ENCODE measurements around the gene KIFAP3. TPM values are rescaled to one million over a fixed set of nuclear protein-coding genes. Genes with fewer than 3 reads are reported as not detected.

KIFAP3 gene
- polyA plus RNA-seq, 3 donors = 2.1 to 4.7 (median 2.2) TPM

DNA sequence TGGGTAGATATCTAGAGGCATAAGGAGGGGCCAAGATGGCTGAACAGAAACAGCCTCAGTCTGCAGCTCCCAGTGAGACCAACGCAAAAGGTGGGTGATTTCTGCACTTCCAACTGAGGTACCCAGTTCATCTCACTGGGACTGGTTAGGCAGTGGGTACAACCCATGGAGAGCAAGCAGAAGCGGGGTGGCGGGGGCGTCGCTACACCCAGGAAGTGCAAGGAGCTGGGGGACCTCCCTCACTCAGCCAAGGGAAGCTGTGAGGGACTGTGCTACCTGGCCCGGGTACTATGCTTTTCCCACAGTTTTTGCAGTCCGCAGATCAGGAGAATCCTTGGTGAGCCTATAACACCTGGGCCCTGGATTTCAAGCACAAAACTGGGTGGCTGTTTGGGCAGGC is 26.0 kb downstream of the KIFAP3 start:
- peaks cover 0 to 10% of the 10 kb centered on the region in 2 donors for H3K36me3 ChIP-seq (replicated peaks in 1 of 2; ENCODE audit: control insufficient read depth in 1 of 2, insufficient read depth in 2 of 2, low read length in 2 of 2)
- no peaks in the 10 kb centered on the region for H4K20me1 ChIP-seq (ENCODE audit: insufficient read depth, low read length)
- H3K9me3 Mint-ChIP-seq = peaks cover 2 to 21% (median 8%) of the 10 kb centered on the region in 7 donors
- no peak overlapping the region for H3K4me3 Mint-ChIP-seq
- H3K27ac ChIP-seq (ENCODE audit: low read depth in 1 of 2, low read length in 2 of 2) = no peak overlapping the region
- intact Hi-C loops (cut with micrococcal nuclease) = no loop called here
- H3K9me3 ChIP-seq (replicated peaks in 1 of 2; ENCODE audit: control insufficient read depth in 1 of 2, insufficient read depth in 1 of 2, low read length in 2 of 2) = no peaks in the 10 kb centered on the region
- H3K36me3 Mint-ChIP-seq = peaks cover 28 to 31% of the 10 kb centered on the region in 2 donors
- no peaks in the 10 kb centered on the region for H3K27me3 ChIP-seq (ENCODE audit: control insufficient read depth in 2 of 2, insufficient read depth in 2 of 2, low read length in 2 of 2)
- no peak overlapping the region for H3K4me3 ChIP-seq (replicated peaks in 1 of 3; ENCODE audit: low read depth in 2 of 3, low read length in 3 of 3)
- no peaks in the 10 kb centered on the region for H3K4me1 ChIP-seq (ENCODE audit: control insufficient read depth in 1 of 2, insufficient read depth in 2 of 2, low read length in 2 of 2)
- H3K9ac ChIP-seq (ENCODE audit: insufficient read depth, low read length, poor library complexity, severe bottlenecking) = no peak overlapping the region
- TF ChIP-seq, protein P1, sequence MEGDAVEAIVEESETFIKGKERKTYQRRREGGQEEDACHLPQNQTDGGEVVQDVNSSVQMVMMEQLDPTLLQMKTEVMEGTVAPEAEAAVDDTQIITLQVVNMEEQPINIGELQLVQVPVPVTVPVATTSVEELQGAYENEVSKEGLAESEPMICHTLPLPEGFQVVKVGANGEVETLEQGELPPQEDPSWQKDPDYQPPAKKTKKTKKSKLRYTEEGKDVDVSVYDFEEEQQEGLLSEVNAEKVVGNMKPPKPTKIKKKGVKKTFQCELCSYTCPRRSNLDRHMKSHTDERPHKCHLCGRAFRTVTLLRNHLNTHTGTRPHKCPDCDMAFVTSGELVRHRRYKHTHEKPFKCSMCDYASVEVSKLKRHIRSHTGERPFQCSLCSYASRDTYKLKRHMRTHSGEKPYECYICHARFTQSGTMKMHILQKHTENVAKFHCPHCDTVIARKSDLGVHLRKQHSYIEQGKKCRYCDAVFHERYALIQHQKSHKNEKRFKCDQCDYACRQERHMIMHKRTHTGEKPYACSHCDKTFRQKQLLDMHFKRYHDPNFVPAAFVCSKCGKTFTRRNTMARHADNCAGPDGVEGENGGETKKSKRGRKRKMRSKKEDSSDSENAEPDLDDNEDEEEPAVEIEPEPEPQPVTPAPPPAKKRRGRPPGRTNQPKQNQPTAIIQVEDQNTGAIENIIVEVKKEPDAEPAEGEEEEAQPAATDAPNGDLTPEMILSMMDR (IDR thresholded peaks at IDR 0.05) = no peak
- H2AFZ ChIP-seq (ENCODE audit: insufficient read depth, low read depth, low read length, poor library complexity, severe bottlenecking) = no peak overlapping the region
- no peak overlapping the region for H3K4me2 ChIP-seq (replicated peaks; ENCODE audit: extremely low read depth, low read length, poor library complexity, severe bottlenecking)
- no peak overlapping the region for H3K27ac Mint-ChIP-seq
- no peaks in the 10 kb centered on the region for H3K4me1 Mint-ChIP-seq
- no peaks in the 10 kb centered on the region for H3K27me3 Mint-ChIP-seq (ENCODE audit: low read depth in 3 of 3)
- no peak for DNase-seq
- H3K79me2 ChIP-seq (ENCODE audit: insufficient read depth, low read length) = no peaks in the 10 kb centered on the region
- WGBS (ENCODE audit: insufficient coverage) = 100% methylated on average over 7 of the region's 7 CpGs

DNA sequence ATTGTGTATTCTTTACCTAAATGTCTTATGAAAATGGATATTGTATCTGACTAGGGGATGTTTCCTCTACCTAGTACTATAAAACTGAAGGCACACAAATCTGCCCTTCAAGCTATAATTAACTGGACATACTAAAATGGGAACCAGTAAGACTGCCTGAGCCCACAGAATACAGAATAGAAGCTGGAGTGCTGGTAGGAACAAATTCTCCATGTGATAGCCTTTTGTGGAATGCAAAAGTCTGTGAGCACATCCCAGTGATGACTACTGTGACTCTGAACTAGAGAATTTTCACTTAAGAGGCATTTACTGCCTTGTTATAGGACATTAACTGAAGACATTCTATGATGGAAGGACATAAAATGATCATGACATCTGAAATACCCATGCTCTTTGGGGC is 30.3 kb downstream of the KIFAP3 start:
- DNase-seq = no peak
- H3K9me3 Mint-ChIP-seq = peaks cover 0 to 3% (median 0%) of the 10 kb centered on the region in 7 donors
- no peak overlapping the region for H3K27ac Mint-ChIP-seq
- H3K36me3 Mint-ChIP-seq = peaks cover 11 to 16% of the 10 kb centered on the region in 2 donors
- H3K27ac ChIP-seq (ENCODE audit: low read depth in 1 of 2, low read length in 2 of 2) = no peak overlapping the region
- no peaks in the 10 kb centered on the region for H3K27me3 Mint-ChIP-seq (ENCODE audit: low read depth in 3 of 3)
- no peaks in the 10 kb centered on the region for H3K27me3 ChIP-seq (ENCODE audit: control insufficient read depth in 2 of 2, insufficient read depth in 2 of 2, low read length in 2 of 2)
- no peak overlapping the region for H3K9ac ChIP-seq (ENCODE audit: insufficient read depth, low read length, poor library complexity, severe bottlenecking)
- no peaks in the 10 kb centered on the region for H4K20me1 ChIP-seq (ENCODE audit: insufficient read depth, low read length)
- TF ChIP-seq, protein P1 (IDR thresholded peaks at IDR 0.05) = no peak
- H3K36me3 ChIP-seq (replicated peaks in 1 of 2; ENCODE audit: control insufficient read depth in 1 of 2, insufficient read depth in 2 of 2, low read length in 2 of 2) = peaks cover 0 to 14% of the 10 kb centered on the region in 2 donors
- no peaks in the 10 kb centered on the region for H3K4me1 ChIP-seq (ENCODE audit: control insufficient read depth in 1 of 2, insufficient read depth in 2 of 2, low read length in 2 of 2)
- H2AFZ ChIP-seq (ENCODE audit: insufficient read depth, low read depth, low read length, poor library complexity, severe bottlenecking) = no peak overlapping the region
- H3K4me3 ChIP-seq (replicated peaks in 1 of 3; ENCODE audit: low read depth in 2 of 3, low read length in 3 of 3) = no peak overlapping the region
- no peak overlapping the region for H3K4me2 ChIP-seq (replicated peaks; ENCODE audit: extremely low read depth, low read length, poor library complexity, severe bottlenecking)
- H3K79me2 ChIP-seq (ENCODE audit: insufficient read depth, low read length) = no peaks in the 10 kb centered on the region
- H3K9me3 ChIP-seq (replicated peaks in 1 of 2; ENCODE audit: control insufficient read depth in 1 of 2, insufficient read depth in 1 of 2, low read length in 2 of 2) = no peaks in the 10 kb centered on the region
- intact Hi-C loops (cut with micrococcal nuclease) = no loop called here
- no peak overlapping the region for H3K4me3 Mint-ChIP-seq
- no peaks in the 10 kb centered on the region for H3K4me1 Mint-ChIP-seq
